Liver (tissue), 9 donors: ENCODE results near the gene KIAA0825. TPM values are rescaled to one million over a fixed set of nuclear protein-coding genes. Genes with fewer than 3 reads are reported as not detected.

Experiments used
- DNase-seq: peaks from one replicate; pipeline ENCODE4 v3.0.0-alpha.2; 2017; ENCODE audit warnings: low spot score
- H3K27ac ChIP-seq, 2 donors: one replicate each; pipeline ENCODE4 v1.7.0; 2013; ENCODE audit warnings: inconsistent platforms in 2 of 2, low read length in 2 of 2, control low read depth in 1 of 2, low read depth in 1 of 2, mild to moderate bottlenecking in 1 of 2
- H3K27me3 ChIP-seq, 4 donors: one replicate each; pipeline versions ENCODE4 v1.6.1 to v1.7.0; 2013; ENCODE audit warnings: low read length in 3 of 4, inconsistent platforms in 1 of 4, mild to moderate bottlenecking in 1 of 4, moderate library complexity in 1 of 4; ENCODE audit not compliant: control insufficient read depth in 4 of 4, insufficient read depth in 4 of 4
- H3K36me3 ChIP-seq, 4 donors: one replicate each; pipeline versions ENCODE4 v1.6.1 to v1.7.0; 2013; ENCODE audit warnings: low read length in 3 of 4, mild to moderate bottlenecking in 3 of 4, low read depth in 1 of 4, moderate library complexity in 1 of 4; ENCODE audit not compliant: control insufficient read depth in 4 of 4, insufficient read depth in 3 of 4
- H3K4me1 ChIP-seq, 4 donors: one replicate each; pipeline versions ENCODE4 v1.6.1 to v1.7.0; 2013; ENCODE audit warnings: low read length in 3 of 4, mild to moderate bottlenecking in 3 of 4, moderate library complexity in 1 of 4; ENCODE audit not compliant: control insufficient read depth in 4 of 4, insufficient read depth in 4 of 4
- H3K4me3 ChIP-seq, 3 donors: one replicate each; pipeline versions ENCODE4 v1.6.1 to v1.7.0; 2013; ENCODE audit warnings: low read length in 3 of 3, control low read depth in 1 of 3, low read depth in 1 of 3, mild to moderate bottlenecking in 1 of 3
- H3K9ac ChIP-seq, 2 donors: one replicate each; pipeline ENCODE4 v1.7.0; 2013; ENCODE audit warnings: low read length in 2 of 2, mild to moderate bottlenecking in 2 of 2, moderate library complexity in 2 of 2, control low read depth in 1 of 2, low read depth in 1 of 2
- H3K9me3 ChIP-seq, 4 donors: one replicate each; pipeline versions ENCODE4 v1.6.1 to v1.7.0; 2013; ENCODE audit warnings: low read length in 3 of 4; ENCODE audit not compliant: control insufficient read depth in 4 of 4
- EGR1 ChIP-seq, 2 donors: IDR thresholded peaks; 2 replicates each; pipeline ENCODE4 v1.6.1; 2016 to 2018; ENCODE audit warnings: antibody characterized with exemption in 2 of 2, low read depth in 2 of 2
- FOXA1 ChIP-seq: IDR thresholded peaks from 2 replicates; pipeline ENCODE4 v1.6.1; 2016; ENCODE audit warnings: antibody characterized with exemption
- FOXA2 ChIP-seq: IDR thresholded peaks from 2 replicates; pipeline ENCODE4 v1.6.1; 2016; ENCODE audit warnings: antibody characterized with exemption
- GABPA ChIP-seq, 2 donors: IDR thresholded peaks in 1 of 2; conservative IDR thresholded peaks in 1 of 2; 2 replicates each; pipeline ENCODE4 v1.6.1; 2016; ENCODE audit warnings: antibody characterized with exemption in 2 of 2, mild to moderate bottlenecking in 1 of 2, moderate library complexity in 1 of 2
- HNF4A ChIP-seq, 2 donors: conservative IDR thresholded peaks; 2 replicates each; pipeline ENCODE4 v1.6.1; 2016; ENCODE audit warnings: antibody characterized with exemption in 2 of 2, mild to moderate bottlenecking in 2 of 2
- JUND ChIP-seq, 2 donors: IDR thresholded peaks; 2 replicates each; pipeline ENCODE4 v1.6.1; 2016; ENCODE audit warnings: antibody characterized with exemption in 2 of 2
- NR2F2 ChIP-seq: IDR thresholded peaks from 2 replicates; pipeline ENCODE4 v1.6.1; 2016; ENCODE audit warnings: antibody characterized with exemption
- RAD21 ChIP-seq, 2 donors: IDR thresholded peaks; 2 replicates each; pipeline ENCODE4 v1.6.1; 2016; ENCODE audit warnings: antibody characterized with exemption in 2 of 2, mild to moderate bottlenecking in 2 of 2
- RXRA ChIP-seq, 2 donors: IDR thresholded peaks; 2 replicates each; pipeline ENCODE4 v1.6.1; 2017 to 2018; ENCODE audit warnings: antibody characterized with exemption in 2 of 2, mild to moderate bottlenecking in 1 of 2
- SP1 ChIP-seq: IDR thresholded peaks from 2 replicates; pipeline ENCODE4 v1.6.1; 2018; ENCODE audit warnings: antibody characterized with exemption, mild to moderate bottlenecking
- TAF1 ChIP-seq: conservative IDR thresholded peaks from 2 replicates; pipeline ENCODE4 v1.6.1; 2016; ENCODE audit warnings: antibody characterized with exemption, mild to moderate bottlenecking
- YY1 ChIP-seq: IDR thresholded peaks from 2 replicates; pipeline ENCODE4 v1.6.1; 2016; ENCODE audit warnings: antibody characterized with exemption, mild to moderate bottlenecking
- WGBS: extraction: QIAGEN DNeasy Blood & Tissue Kit; methylation state at CpG from one replicate; pipeline ENCODE4 v1.1.7; 2013; 5-methylcytosine and 5-hydroxymethylcytosine counted together
- polyA plus RNA-seq, 2 donors: library from polyadenylated mRNA; stranded (reverse) in 1 of 2; unstranded in 1 of 2; fragments of 200-250 nt in 1 of 2; fragments of >200 nt in 1 of 2; fragmentation: Nextera tagmentation in 1 of 2; extraction: Ambion mirVana in 1 of 2; gene quantifications; one replicate each; pipeline versions ENCODE4 v1.2.1 to v1.2.3, GENCODE V29; 2013 to 2015
- total RNA-seq, 2 donors: library from RNA; depleted of rRNA; stranded (reverse); fragments of >200 nt; gene quantifications; one replicate each; pipeline ENCODE4 v1.2.3, GENCODE V29; 2014
- TF ChIP-seq, protein P1 (sequence below): fragments of 150-350 bp; IDR thresholded peaks from 2 replicates; pipeline ENCODE4 v1.5.1; 2017; ENCODE audit warnings: improper control_type of control experiment, low read depth, low read length; ENCODE audit not compliant: missing input control
- TF ChIP-seq, protein P2 (sequence below): IDR thresholded peaks from 2 replicates; pipeline ENCODE4 v1.6.1; 2016; ENCODE audit warnings: antibody characterized with exemption
- TF ChIP-seq, protein P3 (sequence below): IDR thresholded peaks from 2 replicates; pipeline ENCODE4 v1.6.1; 2016; ENCODE audit warnings: antibody characterized with exemption
- TF ChIP-seq, protein P4 (sequence below): IDR thresholded peaks from 2 replicates; pipeline ENCODE4 v1.6.1; 2016; ENCODE audit warnings: antibody characterized with exemption, mild to moderate bottlenecking
- donor health status: healthy.
- donor health status: healthy.
- donor health status: healthy.
- donor health status: healthy.
- donor health status: healthy.

Gene KIAA0825
- total and polyA plus RNA-seq, 4 donors, result 0.25 to 3.2 (median 1.2) TPM

DNA sequence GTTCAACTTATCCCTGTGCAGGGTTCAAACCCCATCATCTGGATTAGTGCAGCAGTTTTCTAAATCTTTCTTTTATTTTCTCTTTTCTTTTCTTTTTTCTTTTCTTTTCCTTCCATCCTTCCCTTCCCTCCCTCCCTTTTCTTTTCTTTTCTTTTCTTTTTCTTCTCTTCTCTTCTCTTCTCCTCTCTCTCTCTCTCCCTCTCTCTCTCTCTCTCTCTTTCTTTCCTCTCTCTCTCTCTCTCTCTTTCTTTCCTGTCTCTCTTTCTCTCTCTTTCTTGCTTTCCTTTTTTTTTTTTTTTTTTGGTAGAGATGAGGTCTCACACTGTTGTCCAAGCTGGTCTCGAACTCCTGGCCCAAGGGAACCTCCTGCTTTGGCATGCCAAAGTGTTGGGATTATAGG lies 53.6 kb downstream of the KIAA0825 start:
- no peak overlapping the region for H3K27ac ChIP-seq
- H3K4me1 ChIP-seq, result no peaks in the 10 kb centered on the region
- 92% methylated on average over 1 of the region's 1 CpG for WGBS
- H3K36me3 ChIP-seq, result no peaks in the 10 kb centered on the region
- no peak overlapping the region for H3K4me3 ChIP-seq
- TF ChIP-seq, protein P1, sequence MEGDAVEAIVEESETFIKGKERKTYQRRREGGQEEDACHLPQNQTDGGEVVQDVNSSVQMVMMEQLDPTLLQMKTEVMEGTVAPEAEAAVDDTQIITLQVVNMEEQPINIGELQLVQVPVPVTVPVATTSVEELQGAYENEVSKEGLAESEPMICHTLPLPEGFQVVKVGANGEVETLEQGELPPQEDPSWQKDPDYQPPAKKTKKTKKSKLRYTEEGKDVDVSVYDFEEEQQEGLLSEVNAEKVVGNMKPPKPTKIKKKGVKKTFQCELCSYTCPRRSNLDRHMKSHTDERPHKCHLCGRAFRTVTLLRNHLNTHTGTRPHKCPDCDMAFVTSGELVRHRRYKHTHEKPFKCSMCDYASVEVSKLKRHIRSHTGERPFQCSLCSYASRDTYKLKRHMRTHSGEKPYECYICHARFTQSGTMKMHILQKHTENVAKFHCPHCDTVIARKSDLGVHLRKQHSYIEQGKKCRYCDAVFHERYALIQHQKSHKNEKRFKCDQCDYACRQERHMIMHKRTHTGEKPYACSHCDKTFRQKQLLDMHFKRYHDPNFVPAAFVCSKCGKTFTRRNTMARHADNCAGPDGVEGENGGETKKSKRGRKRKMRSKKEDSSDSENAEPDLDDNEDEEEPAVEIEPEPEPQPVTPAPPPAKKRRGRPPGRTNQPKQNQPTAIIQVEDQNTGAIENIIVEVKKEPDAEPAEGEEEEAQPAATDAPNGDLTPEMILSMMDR, result no peak
- no peak for TF ChIP-seq RAD21 (IDR thresholded peaks at IDR 0.05)
- TF ChIP-seq RXRA (IDR thresholded peaks at IDR 0.05), result no peak
- no peak for TF ChIP-seq YY1
- TF ChIP-seq NR2F2, result no peak
- no peak for TF ChIP-seq SP1
- TF ChIP-seq, protein P2, sequence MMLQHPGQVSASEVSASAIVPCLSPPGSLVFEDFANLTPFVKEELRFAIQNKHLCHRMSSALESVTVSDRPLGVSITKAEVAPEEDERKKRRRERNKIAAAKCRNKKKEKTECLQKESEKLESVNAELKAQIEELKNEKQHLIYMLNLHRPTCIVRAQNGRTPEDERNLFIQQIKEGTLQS, result no peak
- TF ChIP-seq FOXA1, result no peak
- TF ChIP-seq, protein P3, sequence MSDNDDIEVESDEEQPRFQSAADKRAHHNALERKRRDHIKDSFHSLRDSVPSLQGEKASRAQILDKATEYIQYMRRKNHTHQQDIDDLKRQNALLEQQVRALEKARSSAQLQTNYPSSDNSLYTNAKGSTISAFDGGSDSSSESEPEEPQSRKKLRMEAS, result no peak
- TF ChIP-seq TAF1, result no peak
- TF ChIP-seq EGR1 (IDR thresholded peaks at IDR 0.05; ENCODE audit: low read depth in 2 of 2), result no peak
- TF ChIP-seq JUND (IDR thresholded peaks at IDR 0.05), result no peak
- TF ChIP-seq, protein P4, sequence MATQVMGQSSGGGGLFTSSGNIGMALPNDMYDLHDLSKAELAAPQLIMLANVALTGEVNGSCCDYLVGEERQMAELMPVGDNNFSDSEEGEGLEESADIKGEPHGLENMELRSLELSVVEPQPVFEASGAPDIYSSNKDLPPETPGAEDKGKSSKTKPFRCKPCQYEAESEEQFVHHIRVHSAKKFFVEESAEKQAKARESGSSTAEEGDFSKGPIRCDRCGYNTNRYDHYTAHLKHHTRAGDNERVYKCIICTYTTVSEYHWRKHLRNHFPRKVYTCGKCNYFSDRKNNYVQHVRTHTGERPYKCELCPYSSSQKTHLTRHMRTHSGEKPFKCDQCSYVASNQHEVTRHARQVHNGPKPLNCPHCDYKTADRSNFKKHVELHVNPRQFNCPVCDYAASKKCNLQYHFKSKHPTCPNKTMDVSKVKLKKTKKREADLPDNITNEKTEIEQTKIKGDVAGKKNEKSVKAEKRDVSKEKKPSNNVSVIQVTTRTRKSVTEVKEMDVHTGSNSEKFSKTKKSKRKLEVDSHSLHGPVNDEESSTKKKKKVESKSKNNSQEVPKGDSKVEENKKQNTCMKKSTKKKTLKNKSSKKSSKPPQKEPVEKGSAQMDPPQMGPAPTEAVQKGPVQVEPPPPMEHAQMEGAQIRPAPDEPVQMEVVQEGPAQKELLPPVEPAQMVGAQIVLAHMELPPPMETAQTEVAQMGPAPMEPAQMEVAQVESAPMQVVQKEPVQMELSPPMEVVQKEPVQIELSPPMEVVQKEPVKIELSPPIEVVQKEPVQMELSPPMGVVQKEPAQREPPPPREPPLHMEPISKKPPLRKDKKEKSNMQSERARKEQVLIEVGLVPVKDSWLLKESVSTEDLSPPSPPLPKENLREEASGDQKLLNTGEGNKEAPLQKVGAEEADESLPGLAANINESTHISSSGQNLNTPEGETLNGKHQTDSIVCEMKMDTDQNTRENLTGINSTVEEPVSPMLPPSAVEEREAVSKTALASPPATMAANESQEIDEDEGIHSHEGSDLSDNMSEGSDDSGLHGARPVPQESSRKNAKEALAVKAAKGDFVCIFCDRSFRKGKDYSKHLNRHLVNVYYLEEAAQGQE, result no peak
- TF ChIP-seq FOXA2, result no peak
- TF ChIP-seq HNF4A (conservative IDR thresholded peaks at IDR 0.05), result no peak
- no peak for TF ChIP-seq GABPA (IDR thresholded peaks at IDR 0.05 in 1 of 2, conservative IDR thresholded peaks at IDR 0.05 in 1 of 2)
- DNase-seq, result no peak
- no peaks in the 10 kb centered on the region for H3K9me3 ChIP-seq
- no peaks in the 10 kb centered on the region for H3K27me3 ChIP-seq
- no peak overlapping the region for H3K9ac ChIP-seq

DNA sequence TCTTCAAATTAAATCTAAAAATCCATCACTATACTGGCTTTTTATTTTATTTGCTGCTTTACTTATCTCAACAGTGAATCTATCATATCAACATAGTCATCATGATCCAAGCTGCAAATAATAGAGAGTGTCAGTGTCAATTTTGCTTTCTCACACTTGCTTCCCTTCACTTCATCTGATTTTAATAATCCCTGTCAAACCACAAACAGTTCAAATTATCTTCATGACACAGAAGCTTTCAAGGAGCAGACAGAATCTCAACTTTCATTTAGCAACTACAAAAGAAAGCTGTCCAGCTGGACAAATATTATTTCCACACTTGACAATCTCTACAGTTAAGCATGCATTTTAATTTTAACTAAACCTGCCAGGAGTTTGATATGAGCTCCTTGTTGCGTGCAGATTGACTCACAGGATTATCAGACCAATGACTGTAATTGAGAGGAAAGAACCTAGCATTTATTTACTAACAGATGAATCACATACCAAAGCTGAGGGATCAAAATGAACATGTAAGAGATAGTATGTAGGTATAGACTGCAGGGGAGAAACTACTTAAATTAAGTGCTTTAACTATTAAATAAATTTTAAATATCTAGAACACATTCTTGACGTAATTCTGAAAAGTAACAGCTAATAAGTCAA lies 56.0 kb downstream of the KIAA0825 start:
- Histone ChIP-seq H3K27me3 (no peaks in the 10 kb centered on the region), H3K4me1 (no peaks in the 10 kb centered on the region), H3K36me3 (no peaks in the 10 kb centered on the region), H3K9ac (no peak overlapping the region), H3K9me3 (no peaks in the 10 kb centered on the region), H3K27ac (no peak overlapping the region), H3K4me3 (no peak overlapping the region)
- WGBS, result 96% methylated on average over 2 of the region's 2 CpGs
- DNase-seq, result no peak
- no peak for TF ChIP-seq SP1
